HUDEP-2 (cell line): ENCODE data around the gene ABHD18.
"Not testable (repeated sequence)": the region's sequence is repeated elsewhere in the genome, so short reads cannot be mapped to it uniquely, and the experiment has no call there.

Source experiments
- DNase-seq, 76 experiments: peaks; one replicate each; lab custom pipeline; 2025; ENCODE audit not compliant: unreplicated experiment in 76 of 76; lab: John Stamatoyannopoulos, UW

The ABHD18 gene

GRCh38 chr4:127985989-127986388 lies 20.8 kb downstream of the ABHD18 start:
- DNase-seq: peak in 2 of 76 experiments; percentile 5 to 6

GRCh38 chr4:127988638-127989037 lies 23.4 kb downstream of the ABHD18 start:
- no peak for DNase-seq

- no peak for DNase-seq
These were observed 27.9 kb downstream of the ABHD18 start for GRCh38 chr4:127993151-127993550.

GRCh38 chr4:127995776-127996175 lies 30.6 kb downstream of the ABHD18 start:
- DNase-seq: no peak

- not testable (repeated sequence) for DNase-seq
These were observed 31.3 kb downstream of the ABHD18 start for GRCh38 chr4:127996521-127996920.

- no peak for DNase-seq
These were observed 32.6 kb downstream of the ABHD18 start for GRCh38 chr4:127997534-127998388.

GRCh38 chr4:128006592-128006991 lies 41.4 kb downstream of the ABHD18 start:
- no peak for DNase-seq

- no peak for DNase-seq
These were observed 44.2 kb downstream of the ABHD18 start for GRCh38 chr4:128009428-128009827.

- no peak for DNase-seq
These were observed 60.1 kb downstream of the ABHD18 start for GRCh38 chr4:128025319-128025718.

GRCh38 chr4:128029907-128030306 lies 64.7 kb downstream of the ABHD18 start:
- no peak for DNase-seq

GRCh38 chr4:128031756-128032384 lies 66.7 kb downstream of the ABHD18 start:
- no peak for DNase-seq

- DNase-seq: no peak
These were observed 74.4 kb downstream of the ABHD18 start for GRCh38 chr4:128039568-128039967.

GRCh38 chr4:128047019-128047418 lies 81.8 kb downstream of the ABHD18 start:
- DNase-seq: not testable (repeated sequence)

GRCh38 chr4:128047514-128047913 lies 82.3 kb downstream of the ABHD18 start:
- DNase-seq: not testable (repeated sequence)

GRCh38 chr4:128051229-128051628 lies 86.0 kb downstream of the ABHD18 start:
- DNase-seq: peak in 23 of 76 experiments; percentile 1 to 32 (median 8)

- not testable (repeated sequence) for DNase-seq
These were observed 89.7 kb downstream of the ABHD18 start for GRCh38 chr4:128054907-128055306.

GRCh38 chr4:128055441-128056206 lies 90.4 kb downstream of the ABHD18 start:
- DNase-seq: not testable (repeated sequence)

- DNase-seq: no peak
These were observed 91.2 kb downstream of the ABHD18 start for GRCh38 chr4:128056396-128056795.

- DNase-seq: peak in 3 of 76 experiments; percentile 17 to 33 (median 28)
These were observed 95.0 kb downstream of the ABHD18 start for GRCh38 chr4:128060121-128060698.

- peak; percentile 36 to 97 (median 95) for DNase-seq
These were observed 95.7 kb downstream of the ABHD18 start, which contains the start of gene LARP1B for GRCh38 chr4:128060699-128061565. TSS of gene LARP1B (plus strand) at chr4:128061312. CDS start at chr4:128074952, 13,640 bp downstream.
